Sigmoid colon (tissue), 3 donors: Measurements from ENCODE around the gene MLLT10.

Source experiments
- CTCF ChIP-seq, 4 experiments: fragments of 450-650 bp in 3 of 4; fragments of 200-600 bp in 1 of 4; IDR thresholded peaks; one replicate each; pipeline ENCODE4 v1.5.1; 2016 to 2019; ENCODE audit warnings: antibody characterized with exemption in 4 of 4, mild to moderate bottlenecking in 3 of 4, moderate library complexity in 2 of 4
- POLR2A ChIP-seq, 2 donors: fragments of 450-650 bp; IDR thresholded peaks; one replicate each; pipeline ENCODE4 v1.6.1; 2016; ENCODE audit warnings: antibody characterized with exemption in 2 of 2, mild to moderate bottlenecking in 2 of 2, moderate library complexity in 2 of 2

- no peak for TF ChIP-seq POLR2A (IDR thresholded peaks at IDR 0.05)
- TF ChIP-seq CTCF (IDR thresholded peaks at IDR 0.05): no peak
These were observed 215.8 kb downstream of the MLLT10 start for GRCh38 chr10:21749788-21750187.
